ENCODE results near the gene FNBP1L. TPM values are rescaled to one million over a fixed set of nuclear protein-coding genes. Genes with fewer than 3 reads are reported as not detected.
"Not testable (repeated sequence)": the region's sequence is repeated elsewhere in the genome, so short reads cannot be mapped to it uniquely, and the experiment has no call there.

The FNBP1L gene
- polyA plus RNA-seq, 4 donors = 88.8 to 135 (median 112) TPM

GRCh38 chr1:93442008-93442666 is 5.8 kb upstream of the FNBP1L start:
- no peak for DNase-seq (ENCODE audit: low read depth in 4 of 4, low spot score in 2 of 4)

- DNase-seq (ENCODE audit: low read depth in 4 of 4, low spot score in 2 of 4) = no peak
Measured at GRCh38 chr1:93442741-93443140, 5.2 kb upstream of the FNBP1L start.

DNA sequence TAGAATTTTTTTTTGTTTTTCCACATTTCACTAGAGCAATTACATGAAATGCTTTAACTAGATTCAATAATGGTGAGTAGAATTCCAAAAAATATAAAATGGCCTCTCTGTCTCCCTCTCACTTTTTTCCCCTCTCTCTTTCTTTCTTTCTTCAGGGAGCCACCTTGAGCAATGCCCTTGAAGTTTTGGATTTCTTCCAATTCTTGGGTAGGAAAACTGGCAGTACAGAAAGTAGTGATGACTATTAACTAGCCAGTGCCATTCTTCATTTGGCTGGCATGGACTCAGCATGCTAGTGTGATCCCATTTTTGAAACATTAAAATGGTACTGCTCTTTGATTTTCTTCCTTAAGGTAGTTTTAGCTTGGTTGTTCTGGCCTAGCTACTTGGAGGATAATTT is 4.5 kb upstream of the FNBP1L start:
- no peak for DNase-seq (ENCODE audit: low read depth in 4 of 4, low spot score in 2 of 4)

GRCh38 chr1:93446837-93447451 is 974 bp upstream of the FNBP1L start:
- no peak for DNase-seq (ENCODE audit: low read depth in 4 of 4, low spot score in 2 of 4)

DNA sequence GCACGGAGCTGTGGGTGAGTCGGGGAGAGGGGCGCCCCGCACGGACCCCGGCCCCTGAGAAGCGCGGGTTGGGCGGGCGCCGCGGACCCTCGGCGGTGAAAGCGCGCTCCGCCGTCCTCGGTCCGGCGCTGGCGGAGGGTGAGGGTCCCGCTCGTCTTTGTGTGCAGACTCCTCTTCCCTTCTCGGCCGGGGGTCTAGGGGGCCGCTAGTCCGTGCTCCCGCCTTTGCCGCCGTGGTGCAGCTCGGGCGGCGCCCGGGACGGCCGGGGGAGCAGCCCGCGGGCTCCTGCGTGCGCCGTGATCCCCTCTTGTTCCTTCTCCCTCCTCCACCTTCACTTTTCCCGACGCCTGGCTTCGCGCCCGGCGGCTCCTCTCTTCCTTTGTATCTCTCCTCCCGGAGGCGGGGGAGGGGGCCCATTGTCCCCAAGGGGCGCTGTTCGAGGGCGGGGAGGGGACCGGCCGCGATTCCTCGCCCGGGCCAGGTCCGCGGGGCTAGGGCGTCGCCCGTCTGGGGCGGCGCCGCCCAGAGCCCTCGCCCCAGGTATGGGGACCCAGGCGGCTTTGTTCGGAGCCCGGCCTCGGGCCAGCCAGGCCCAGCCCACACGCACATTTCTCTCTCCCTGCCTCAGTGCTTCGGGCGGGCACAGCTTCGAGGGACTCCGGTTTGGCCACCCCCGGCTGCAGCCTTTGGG is 519 bp downstream of the FNBP1L start:
- peak; percentile 36 to 50 (median 43) for DNase-seq (ENCODE audit: low read depth in 4 of 4, low spot score in 2 of 4)

DNA sequence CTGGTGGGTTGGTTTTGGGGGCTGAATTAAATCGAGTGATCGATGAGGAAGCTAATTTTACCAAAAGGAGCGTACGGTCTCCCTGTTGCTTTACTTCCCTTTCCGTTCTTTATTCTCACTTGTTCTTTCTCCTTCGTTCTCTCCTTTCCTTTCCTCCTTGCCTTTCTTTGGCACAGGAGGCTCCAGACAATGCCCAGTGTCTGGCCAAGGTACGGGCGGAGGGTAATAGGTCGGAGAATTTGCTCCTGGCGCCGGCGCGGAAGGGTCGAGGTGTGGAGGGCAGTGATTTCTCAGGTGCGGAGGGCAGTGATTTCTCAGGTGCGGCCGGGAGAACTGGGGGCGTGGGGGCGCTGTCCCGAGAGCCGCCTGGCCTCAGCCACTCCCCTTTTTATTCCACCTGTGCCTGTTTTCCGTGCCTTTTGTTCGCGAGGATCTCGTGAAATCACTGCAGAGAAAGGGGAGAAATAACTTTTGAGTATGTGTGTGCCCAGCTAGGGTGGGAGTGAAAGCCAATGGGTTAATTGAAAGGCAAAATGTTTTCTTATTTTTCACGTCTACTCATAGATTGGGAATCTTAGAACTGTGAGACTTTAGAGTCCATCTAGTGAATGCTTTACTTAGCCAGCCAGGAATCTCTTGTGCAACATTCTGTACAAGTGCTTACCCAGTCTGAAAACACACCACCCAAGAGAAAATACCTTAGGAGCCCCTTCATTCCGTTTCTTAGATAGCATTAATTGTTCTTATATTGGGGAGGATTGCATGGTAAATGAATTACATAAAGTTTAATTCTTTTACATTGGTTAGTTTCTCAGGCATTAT is 1.3 kb downstream of the FNBP1L start:
- peak; percentile 15 to 58 (median 44) for DNase-seq (ENCODE audit: low read depth in 4 of 4, low spot score in 2 of 4)

GRCh38 chr1:93450321-93450720 is 2.4 kb downstream of the FNBP1L start:
- no peak for DNase-seq (ENCODE audit: low read depth in 4 of 4, low spot score in 2 of 4)

GRCh38 chr1:93453911-93454310 is 6.0 kb downstream of the FNBP1L start:
- no peak for DNase-seq (ENCODE audit: low read depth in 4 of 4, low spot score in 2 of 4)

DNA sequence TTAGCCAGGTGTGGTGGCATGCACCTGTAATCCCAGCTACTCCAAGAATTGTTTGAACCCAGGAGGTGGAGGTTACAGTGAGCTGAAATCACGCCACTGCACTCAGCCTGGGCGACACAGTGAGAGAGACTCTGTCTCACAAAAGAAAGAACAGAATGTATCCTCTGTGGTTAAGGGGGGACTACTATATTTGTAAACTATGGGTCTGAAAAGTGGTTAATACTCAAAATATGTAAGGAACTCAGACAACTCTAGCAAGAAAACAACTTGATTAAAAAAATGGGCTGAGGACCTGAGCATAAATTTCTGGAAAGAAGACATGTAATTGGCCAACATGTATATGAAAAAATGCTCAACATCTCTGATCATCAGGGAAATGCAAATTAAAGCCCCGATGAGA is 11.2 kb downstream of the FNBP1L start:
- no peak for DNase-seq (ENCODE audit: low read depth in 4 of 4, low spot score in 2 of 4)

DNA sequence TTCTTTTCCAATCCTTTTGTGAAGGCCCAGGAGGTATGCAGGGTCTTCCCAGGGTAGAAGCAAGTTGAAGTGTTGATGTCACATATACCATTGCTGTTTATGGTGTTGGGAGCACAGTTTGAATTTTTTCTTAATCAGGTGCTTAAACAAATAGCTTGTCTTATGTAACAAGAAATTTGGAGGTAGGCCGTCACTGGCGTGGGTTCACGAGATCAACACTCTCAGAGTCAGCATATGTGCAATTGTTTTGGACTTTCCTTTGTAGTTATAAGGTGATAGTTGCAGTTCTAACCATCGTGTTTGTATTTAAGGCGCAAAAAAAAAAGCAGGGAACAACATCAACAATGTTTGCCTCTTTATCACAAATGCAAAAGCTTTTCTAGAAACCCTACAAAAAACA is 13.3 kb downstream of the FNBP1L start:
- DNase-seq (ENCODE audit: low read depth in 4 of 4, low spot score in 2 of 4) = no peak

GRCh38 chr1:93463960-93464359 is 16.0 kb downstream of the FNBP1L start:
- no peak for DNase-seq (ENCODE audit: low read depth in 4 of 4, low spot score in 2 of 4)

GRCh38 chr1:93465371-93466082 is 17.6 kb downstream of the FNBP1L start:
- not testable (repeated sequence) for DNase-seq (ENCODE audit: low read depth in 4 of 4, low spot score in 2 of 4)

DNA sequence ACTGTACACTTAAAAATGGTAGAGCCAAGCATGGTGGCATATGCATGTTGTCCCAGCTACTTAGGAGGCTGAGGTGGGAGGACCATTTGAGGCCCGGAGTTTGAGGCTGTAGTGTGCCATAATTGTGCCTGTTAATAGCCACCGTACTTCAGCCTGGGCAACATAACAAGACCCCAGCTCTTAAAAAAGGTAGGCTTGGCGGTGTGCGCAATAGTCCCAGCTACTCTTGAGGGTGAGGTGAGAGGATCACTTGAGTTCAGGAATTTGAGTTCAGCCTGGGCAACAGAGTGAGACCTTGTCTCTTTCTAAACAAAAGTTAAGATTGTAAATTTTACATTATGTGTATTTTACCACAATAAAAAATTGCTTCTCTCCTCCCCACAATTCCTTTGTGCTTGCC is 19.7 kb downstream of the FNBP1L start:
- DNase-seq (ENCODE audit: low read depth in 4 of 4, low spot score in 2 of 4) = no peak

DNA sequence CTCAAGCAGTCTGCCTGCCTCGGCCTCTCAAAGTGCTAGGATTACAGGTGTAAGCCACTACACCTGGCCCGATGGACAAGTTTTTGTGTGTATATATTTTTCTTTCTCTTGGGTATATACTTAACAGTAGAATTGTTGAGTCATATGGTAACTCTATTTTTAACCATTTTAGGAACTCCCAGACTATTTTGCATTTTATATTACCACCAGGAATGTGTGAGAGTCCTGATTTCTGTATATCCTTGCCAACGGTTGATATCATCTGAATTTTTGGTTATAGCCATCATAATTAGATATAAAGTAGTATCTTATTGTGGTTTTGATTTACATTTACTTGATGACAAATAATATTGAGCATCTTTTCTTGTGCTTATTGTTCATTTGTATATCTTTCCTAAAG is 20.7 kb downstream of the FNBP1L start:
- DNase-seq (ENCODE audit: low read depth in 4 of 4, low spot score in 2 of 4) = no peak

- not testable (repeated sequence) for DNase-seq (ENCODE audit: low read depth in 4 of 4, low spot score in 2 of 4)
Measured at GRCh38 chr1:93469223-93469622, 21.3 kb downstream of the FNBP1L start.

DNA sequence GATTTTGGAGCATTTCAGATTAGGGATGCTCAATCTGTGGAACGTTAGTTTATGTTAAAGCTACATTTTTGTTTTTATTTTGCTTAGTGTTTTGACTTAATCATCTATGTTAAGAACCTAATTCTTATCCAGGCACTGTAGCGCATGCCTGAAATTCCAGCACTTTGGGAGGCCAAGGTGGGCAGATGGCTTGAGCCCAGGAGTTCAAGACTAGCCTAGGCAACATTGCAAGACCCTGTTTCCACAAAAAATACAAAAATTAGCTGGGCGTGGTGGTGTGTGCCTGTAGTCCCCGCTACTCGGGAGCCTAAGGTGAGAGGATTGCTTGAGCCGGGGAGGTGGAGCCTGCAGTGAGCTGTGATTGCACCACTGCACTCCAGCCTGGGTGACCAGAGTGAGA is 23.4 kb downstream of the FNBP1L start:
- DNase-seq (ENCODE audit: low read depth in 4 of 4, low spot score in 2 of 4) = no peak

DNA sequence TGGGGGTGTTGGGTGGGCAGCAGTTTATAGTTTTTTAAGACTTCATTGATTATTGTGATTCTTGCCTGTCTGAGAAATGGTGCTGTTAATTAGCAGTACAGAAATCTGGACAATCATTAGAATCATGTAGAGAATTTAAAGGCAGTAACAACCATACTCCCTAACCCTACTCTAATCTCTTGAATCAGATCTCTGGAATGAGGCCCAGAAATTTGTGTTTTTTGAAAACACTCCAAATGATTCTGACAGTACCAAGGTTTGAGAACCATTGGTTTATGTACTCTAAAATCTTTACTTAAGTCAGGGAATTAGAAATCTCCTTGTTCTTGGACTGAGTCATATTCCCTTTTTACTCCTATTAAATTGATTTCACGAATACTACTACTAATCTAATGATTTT is 24.0 kb downstream of the FNBP1L start:
- peak in 1 of 4 donors; percentile 8 for DNase-seq (ENCODE audit: low read depth in 4 of 4, low spot score in 2 of 4)

- DNase-seq (ENCODE audit: low read depth in 4 of 4, low spot score in 2 of 4) = no peak
Measured at GRCh38 chr1:93474321-93474720, 26.4 kb downstream of the FNBP1L start.

DNA sequence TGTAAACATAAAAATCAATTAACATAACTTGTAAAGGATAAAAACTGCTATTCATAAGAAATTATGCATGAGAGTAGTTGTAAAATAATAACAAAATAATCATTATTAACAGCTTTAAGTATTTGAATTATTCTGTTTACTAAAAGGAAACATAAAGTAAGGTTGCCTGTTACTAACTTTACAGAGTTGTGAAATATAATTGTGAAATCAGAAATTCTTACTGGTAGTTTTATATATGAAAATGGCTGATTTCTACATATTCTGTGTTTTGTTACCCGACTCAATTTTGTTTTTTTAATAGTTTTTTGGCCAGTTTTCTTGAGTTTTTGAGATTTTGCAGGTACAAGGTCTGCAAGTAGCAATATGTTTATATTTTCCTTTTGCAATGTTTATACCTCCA is 27.8 kb downstream of the FNBP1L start:
- no peak for DNase-seq (ENCODE audit: low read depth in 4 of 4, low spot score in 2 of 4)

- DNase-seq (ENCODE audit: low read depth in 4 of 4, low spot score in 2 of 4) = not testable (repeated sequence)
Measured at GRCh38 chr1:93479133-93479745, 31.3 kb downstream of the FNBP1L start.
